Vagina (tissue), 2 donors: ENCODE data around the gene PLEKHA5.

Source experiments
- POLR2A ChIP-seq, 2 donors: fragments of 450-650 bp; IDR thresholded peaks; one replicate each; pipeline ENCODE4 v1.6.1; 2017; ENCODE audit warnings: antibody characterized with exemption in 2 of 2, mild to moderate bottlenecking in 2 of 2, moderate library complexity in 2 of 2
- TF ChIP-seq, protein P1 (sequence below), 3 experiments: fragments of 450-650 bp in 2 of 3; fragments of 200-600 bp in 1 of 3; sonication (generic) in 1 of 3; IDR thresholded peaks; one replicate each; pipeline ENCODE4 v1.5.1; 2017 to 2019; ENCODE audit warnings: antibody characterized with exemption in 3 of 3, mild to moderate bottlenecking in 2 of 3, moderate library complexity in 2 of 3

DNA sequence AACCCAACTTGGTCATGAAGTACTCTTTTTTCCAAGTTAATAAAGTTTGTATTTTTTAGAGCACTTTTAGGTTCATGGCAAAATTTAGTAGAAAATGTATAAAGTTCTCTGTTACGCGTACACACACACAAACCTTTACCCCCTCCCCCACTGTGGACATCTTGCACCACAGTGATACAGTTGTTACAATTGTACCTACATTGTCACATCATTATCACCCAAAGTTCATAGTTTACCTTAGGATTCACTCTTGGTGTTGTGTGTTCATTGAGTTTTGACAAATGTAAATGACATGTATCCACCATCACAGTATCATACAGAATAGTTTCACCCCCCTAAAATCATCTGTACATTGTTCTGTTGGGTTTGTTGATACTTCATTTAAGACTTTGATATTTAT, 23.9 kb downstream of the PLEKHA5 start:
- TF ChIP-seq, protein P1, sequence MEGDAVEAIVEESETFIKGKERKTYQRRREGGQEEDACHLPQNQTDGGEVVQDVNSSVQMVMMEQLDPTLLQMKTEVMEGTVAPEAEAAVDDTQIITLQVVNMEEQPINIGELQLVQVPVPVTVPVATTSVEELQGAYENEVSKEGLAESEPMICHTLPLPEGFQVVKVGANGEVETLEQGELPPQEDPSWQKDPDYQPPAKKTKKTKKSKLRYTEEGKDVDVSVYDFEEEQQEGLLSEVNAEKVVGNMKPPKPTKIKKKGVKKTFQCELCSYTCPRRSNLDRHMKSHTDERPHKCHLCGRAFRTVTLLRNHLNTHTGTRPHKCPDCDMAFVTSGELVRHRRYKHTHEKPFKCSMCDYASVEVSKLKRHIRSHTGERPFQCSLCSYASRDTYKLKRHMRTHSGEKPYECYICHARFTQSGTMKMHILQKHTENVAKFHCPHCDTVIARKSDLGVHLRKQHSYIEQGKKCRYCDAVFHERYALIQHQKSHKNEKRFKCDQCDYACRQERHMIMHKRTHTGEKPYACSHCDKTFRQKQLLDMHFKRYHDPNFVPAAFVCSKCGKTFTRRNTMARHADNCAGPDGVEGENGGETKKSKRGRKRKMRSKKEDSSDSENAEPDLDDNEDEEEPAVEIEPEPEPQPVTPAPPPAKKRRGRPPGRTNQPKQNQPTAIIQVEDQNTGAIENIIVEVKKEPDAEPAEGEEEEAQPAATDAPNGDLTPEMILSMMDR (IDR thresholded peaks at IDR 0.05), result no peak
- TF ChIP-seq POLR2A (IDR thresholded peaks at IDR 0.05), result no peak
